Uterus (tissue), 2 donors: ENCODE results near the gene LAMA5.

Source experiments
- POLR2A ChIP-seq, 2 donors: fragments of 450-650 bp; IDR thresholded peaks; one replicate each; pipeline ENCODE4 v1.6.1; 2016; ENCODE audit warnings: antibody characterized with exemption in 2 of 2, mild to moderate bottlenecking in 1 of 2, moderate library complexity in 1 of 2
- TF ChIP-seq, protein P1 (sequence below), 4 experiments: fragments of 200-600 bp in 2 of 4; fragments of 450-650 bp in 2 of 4; sonication (generic) in 2 of 4; IDR thresholded peaks; one replicate each; pipeline ENCODE4 v1.5.1; 2016 to 2019; ENCODE audit warnings: antibody characterized with exemption in 4 of 4, mild to moderate bottlenecking in 2 of 4, moderate library complexity in 1 of 4

GRCh38 chr20:62362991-62363919 is 3.9 kb downstream of the LAMA5 start:
- TF ChIP-seq, protein P1, sequence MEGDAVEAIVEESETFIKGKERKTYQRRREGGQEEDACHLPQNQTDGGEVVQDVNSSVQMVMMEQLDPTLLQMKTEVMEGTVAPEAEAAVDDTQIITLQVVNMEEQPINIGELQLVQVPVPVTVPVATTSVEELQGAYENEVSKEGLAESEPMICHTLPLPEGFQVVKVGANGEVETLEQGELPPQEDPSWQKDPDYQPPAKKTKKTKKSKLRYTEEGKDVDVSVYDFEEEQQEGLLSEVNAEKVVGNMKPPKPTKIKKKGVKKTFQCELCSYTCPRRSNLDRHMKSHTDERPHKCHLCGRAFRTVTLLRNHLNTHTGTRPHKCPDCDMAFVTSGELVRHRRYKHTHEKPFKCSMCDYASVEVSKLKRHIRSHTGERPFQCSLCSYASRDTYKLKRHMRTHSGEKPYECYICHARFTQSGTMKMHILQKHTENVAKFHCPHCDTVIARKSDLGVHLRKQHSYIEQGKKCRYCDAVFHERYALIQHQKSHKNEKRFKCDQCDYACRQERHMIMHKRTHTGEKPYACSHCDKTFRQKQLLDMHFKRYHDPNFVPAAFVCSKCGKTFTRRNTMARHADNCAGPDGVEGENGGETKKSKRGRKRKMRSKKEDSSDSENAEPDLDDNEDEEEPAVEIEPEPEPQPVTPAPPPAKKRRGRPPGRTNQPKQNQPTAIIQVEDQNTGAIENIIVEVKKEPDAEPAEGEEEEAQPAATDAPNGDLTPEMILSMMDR (IDR thresholded peaks at IDR 0.05): no peak
- TF ChIP-seq POLR2A (IDR thresholded peaks at IDR 0.05): no peak
